ENCODE data around the gene ASAP2. TPM values are rescaled to one million over a fixed set of nuclear protein-coding genes. Genes with fewer than 3 reads are reported as not detected.
A peak's percentile ranks its signal among the peaks of the same experiment; 100 is the strongest.

ASAP2 gene
- total RNA-seq, 1 donor from 2014 or later = 24.3 TPM

- no peak for ATAC-seq
- Histone ChIP-seq H3K27ac (peak overlapping the region; percentile 84), H3K4me1 (peaks cover 72% of the 10 kb centered on the region), H3K9me3 (no peaks in the 10 kb centered on the region), H3K36me3 (no peaks in the 10 kb centered on the region), H3K4me3 (no peak overlapping the region), H3K27me3 (ENCODE audit: low read depth) (no peaks in the 10 kb centered on the region)
- no peak for DNase-seq
- TF ChIP-seq, protein P1, sequence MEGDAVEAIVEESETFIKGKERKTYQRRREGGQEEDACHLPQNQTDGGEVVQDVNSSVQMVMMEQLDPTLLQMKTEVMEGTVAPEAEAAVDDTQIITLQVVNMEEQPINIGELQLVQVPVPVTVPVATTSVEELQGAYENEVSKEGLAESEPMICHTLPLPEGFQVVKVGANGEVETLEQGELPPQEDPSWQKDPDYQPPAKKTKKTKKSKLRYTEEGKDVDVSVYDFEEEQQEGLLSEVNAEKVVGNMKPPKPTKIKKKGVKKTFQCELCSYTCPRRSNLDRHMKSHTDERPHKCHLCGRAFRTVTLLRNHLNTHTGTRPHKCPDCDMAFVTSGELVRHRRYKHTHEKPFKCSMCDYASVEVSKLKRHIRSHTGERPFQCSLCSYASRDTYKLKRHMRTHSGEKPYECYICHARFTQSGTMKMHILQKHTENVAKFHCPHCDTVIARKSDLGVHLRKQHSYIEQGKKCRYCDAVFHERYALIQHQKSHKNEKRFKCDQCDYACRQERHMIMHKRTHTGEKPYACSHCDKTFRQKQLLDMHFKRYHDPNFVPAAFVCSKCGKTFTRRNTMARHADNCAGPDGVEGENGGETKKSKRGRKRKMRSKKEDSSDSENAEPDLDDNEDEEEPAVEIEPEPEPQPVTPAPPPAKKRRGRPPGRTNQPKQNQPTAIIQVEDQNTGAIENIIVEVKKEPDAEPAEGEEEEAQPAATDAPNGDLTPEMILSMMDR (IDR thresholded peaks at IDR 0.05) = no peak
- intact Hi-C loops (cut with DNase I) = no loop called here
Observed at GRCh38 chr2:9258501-9258900, 51.9 kb downstream of the ASAP2 start.

DNA sequence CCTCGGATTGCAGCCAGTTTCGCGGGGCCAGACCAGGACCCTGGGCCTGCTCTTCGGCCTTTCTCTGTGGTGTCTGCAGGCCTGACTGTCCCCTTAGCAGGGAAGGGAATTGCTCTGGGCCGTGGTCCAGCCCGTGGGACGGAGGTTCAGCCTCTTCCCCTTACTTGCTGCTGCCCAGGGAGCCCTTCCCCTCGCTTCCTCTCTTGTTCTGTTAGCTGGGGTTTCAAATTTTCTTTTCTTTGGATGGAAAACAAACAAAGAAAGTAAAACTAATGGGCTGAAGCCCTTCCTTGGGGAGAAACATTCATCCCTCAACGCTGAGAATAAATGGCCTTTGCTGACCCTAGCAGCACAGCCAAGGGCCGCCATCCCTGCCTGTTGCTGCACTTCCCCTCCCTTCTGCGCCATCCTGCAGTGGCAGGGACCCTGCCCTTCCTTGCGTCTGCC, 52.4 kb downstream of the ASAP2 start:
- peak overlapping the region; percentile 84 for H3K27ac ChIP-seq
- no peak for ATAC-seq
- peaks cover 77% of the 10 kb centered on the region for H3K4me1 ChIP-seq

DNA sequence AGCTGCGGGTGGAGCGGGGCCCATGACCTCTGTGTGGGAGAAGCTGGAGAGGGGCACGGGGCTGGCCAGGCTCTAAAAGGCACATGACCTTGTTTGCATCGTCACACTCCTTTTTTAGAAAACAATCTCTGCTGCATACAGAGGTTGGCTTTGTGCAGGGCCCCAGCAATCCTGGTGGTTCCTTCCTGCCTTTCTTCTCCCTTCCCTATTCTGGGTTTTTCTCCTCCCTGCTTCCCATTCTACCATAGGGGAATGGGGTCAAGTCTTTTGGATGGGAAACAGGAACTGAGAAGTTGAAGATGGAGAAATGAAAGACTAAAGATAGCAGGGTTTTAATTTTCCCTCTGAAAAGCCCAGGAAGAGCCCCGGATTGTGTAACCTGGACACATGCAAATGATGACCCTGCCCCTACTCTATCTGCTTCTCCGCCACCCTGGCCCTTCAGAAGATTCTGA, 53.9 kb downstream of the ASAP2 start:
- Histone ChIP-seq H3K4me1 (peaks cover 87% of the 10 kb centered on the region), H3K27ac (peak overlapping the region; percentile 84), H3K36me3 (no peaks in the 10 kb centered on the region), H3K4me3 (no peak overlapping the region), H3K9me3 (no peaks in the 10 kb centered on the region), H3K27me3 (ENCODE audit: low read depth) (no peaks in the 10 kb centered on the region)
- intact Hi-C loops (cut with DNase I) = no loop called here
- DNase-seq (no peak), ATAC-seq (peak in 1 of 2 donors; percentile 3)
- TF ChIP-seq, protein P1 (IDR thresholded peaks at IDR 0.05) = no peak

More for the DNA sequence above, 52.4 kb downstream of the ASAP2 start:
- Histone ChIP-seq H3K27me3 (ENCODE audit: low read depth) (no peaks in the 10 kb centered on the region), H3K9me3 (no peaks in the 10 kb centered on the region), H3K4me3 (no peak overlapping the region), H3K36me3 (no peaks in the 10 kb centered on the region)
- intact Hi-C loops (cut with DNase I) = no loop called here
- no peak for DNase-seq
- TF ChIP-seq, protein P1 (IDR thresholded peaks at IDR 0.05) = no peak

DNA sequence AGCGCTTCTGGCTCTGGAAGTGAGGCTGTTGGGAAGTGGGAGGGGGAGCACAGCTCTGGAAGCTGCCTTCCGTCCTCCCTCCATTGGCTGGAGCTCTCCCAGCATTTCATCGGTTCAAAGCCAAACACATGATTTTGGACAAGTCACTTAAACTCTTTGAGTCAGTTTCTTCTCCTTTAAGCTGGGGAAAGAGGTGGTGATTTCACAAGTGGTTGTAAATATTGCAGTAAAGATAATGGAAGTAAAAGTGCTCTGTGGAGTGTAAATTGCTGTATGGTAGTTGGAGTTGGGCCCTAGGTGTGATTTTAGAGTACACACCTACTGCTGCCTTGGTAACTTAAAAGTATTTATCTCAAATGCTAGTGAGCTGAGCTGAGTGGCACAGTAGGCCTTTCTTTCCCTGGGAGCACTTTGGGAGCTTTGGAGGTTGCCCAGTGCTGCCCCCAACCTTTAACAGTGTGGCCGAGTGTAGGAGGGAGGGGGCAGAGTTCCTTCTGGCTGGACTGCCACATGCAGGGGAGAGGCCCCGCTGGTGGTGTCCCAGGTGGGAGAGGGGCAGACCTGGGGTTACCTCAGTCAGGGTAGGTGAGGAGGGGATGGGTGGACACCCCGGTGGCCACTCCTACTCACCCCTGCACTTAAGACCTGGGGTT, 54.7 kb downstream of the ASAP2 start:
- peaks cover 85% of the 10 kb centered on the region for H3K4me1 ChIP-seq
- no peaks in the 10 kb centered on the region for H3K36me3 ChIP-seq
- DNase-seq = no peak
- no peaks in the 10 kb centered on the region for H3K27me3 ChIP-seq (ENCODE audit: low read depth)
- peak overlapping the region; percentile 84 for H3K27ac ChIP-seq
- ATAC-seq = peak; percentile 37 to 70
- TF ChIP-seq, protein P1 (IDR thresholded peaks at IDR 0.05) = no peak
- H3K4me3 ChIP-seq = no peak overlapping the region
- intact Hi-C loops (cut with DNase I) = no loop called here
- H3K9me3 ChIP-seq = no peaks in the 10 kb centered on the region

GRCh38 chr2:9262671-9263171, 56.1 kb downstream of the ASAP2 start:
- TF ChIP-seq, protein P1 (IDR thresholded peaks at IDR 0.05) = no peak

More at GRCh38 chr2:9262671-9263171, 56.1 kb downstream of the ASAP2 start:
- Histone ChIP-seq H3K27ac (peak overlapping the region; percentile 84), H3K27me3 (ENCODE audit: low read depth) (no peaks in the 10 kb centered on the region), H3K4me1 (peaks cover 72% of the 10 kb centered on the region), H3K9me3 (no peaks in the 10 kb centered on the region), H3K4me3 (no peak overlapping the region), H3K36me3 (no peaks in the 10 kb centered on the region)
- ATAC-seq = peak in 1 of 2 donors; percentile 24
- no peak for DNase-seq
- intact Hi-C loops (cut with DNase I) = no loop called here
